HepG2 (cell line): ENCODE data around the gene ASAP2. TPM values are rescaled to one million over a fixed set of nuclear protein-coding genes. Genes with fewer than 3 reads are reported as not detected.

ENCODE experiments used
- ELF3 ChIP-seq: IDR thresholded peaks from 2 replicates; pipeline ENCODE4 v1.6.1; 2016; ENCODE audit warnings: missing genetic modification reagents, missing compliant biosample characterization
- GTF3A ChIP-seq: sonication (generic); formaldehyde crosslinking; conservative IDR thresholded peaks from 2 replicates; pipeline ENCODE4 v1.4.0; 2020; ENCODE audit warnings: mild to moderate bottlenecking, missing genetic modification reagents
- ISL2 ChIP-seq: sonication (generic); formaldehyde crosslinking; IDR thresholded peaks from 2 replicates; pipeline ENCODE4 v1.5.0; 2020; ENCODE audit warnings: missing genetic modification reagents
- NFATC3 ChIP-seq: sonication (generic); formaldehyde crosslinking; IDR thresholded peaks from 2 replicates; pipeline ENCODE4 v1.5.1; 2020; ENCODE audit warnings: mild to moderate bottlenecking, missing genetic modification reagents
- PHF20 ChIP-seq: sonication (generic); formaldehyde crosslinking; IDR thresholded peaks from 2 replicates; pipeline ENCODE4 v1.5.0; 2020; ENCODE audit warnings: mild to moderate bottlenecking, missing genetic modification reagents
- PHF21A ChIP-seq: sonication (generic); formaldehyde crosslinking; IDR thresholded peaks from 2 replicates; pipeline ENCODE4 v1.5.0; 2020; ENCODE audit warnings: mild to moderate bottlenecking, missing genetic modification reagents
- RARA ChIP-seq: IDR thresholded peaks from 2 replicates; pipeline ENCODE4 v1.6.1; 2016; ENCODE audit warnings: missing genetic modification reagents, missing compliant biosample characterization
- RBFOX2 ChIP-seq: fragments of 200-400 bp; formaldehyde crosslinking; IDR thresholded peaks from 2 replicates; pipeline ENCODE4 v1.6.1; 2017; ENCODE audit warnings: low read depth, mild to moderate bottlenecking, low read length
- SP140L ChIP-seq: sonication (generic); formaldehyde crosslinking; IDR thresholded peaks from 2 replicates; pipeline ENCODE4 v1.4.0; 2020; ENCODE audit warnings: missing genetic modification reagents, borderline replicate concordance
- SP2 ChIP-seq: sonication (generic); formaldehyde crosslinking; IDR thresholded peaks from 2 replicates; pipeline ENCODE4 v1.5.1; 2020; ENCODE audit warnings: mild to moderate bottlenecking, missing genetic modification reagents
- U2AF1 ChIP-seq: fragments of 200-400 bp; formaldehyde crosslinking; optimal IDR thresholded peaks from 2 replicates; pipeline ENCODE3; 2017; ENCODE audit warnings: mild to moderate bottlenecking, low read depth, low read length
- UBTF ChIP-seq: sonication (generic); formaldehyde crosslinking; IDR thresholded peaks from 2 replicates; pipeline ENCODE4 v1.4.0; 2020; ENCODE audit warnings: mild to moderate bottlenecking, missing genetic modification reagents
- YY1 ChIP-seq: IDR thresholded peaks from 2 replicates; pipeline ENCODE4 v1.6.1; 2011; ENCODE audit warnings: low read length, low read depth, moderate library complexity, mild to moderate bottlenecking; ENCODE audit not compliant: insufficient read depth, insufficient replicate concordance
- ZBTB21 ChIP-seq: sonication (generic); formaldehyde crosslinking; IDR thresholded peaks from 2 replicates; pipeline ENCODE4 v1.4.0; 2020; ENCODE audit warnings: missing genetic modification reagents
- ZNF761 ChIP-seq: sonication (generic); formaldehyde crosslinking; conservative IDR thresholded peaks from 2 replicates; pipeline ENCODE4 v1.4.0; 2020; ENCODE audit warnings: mild to moderate bottlenecking, missing genetic modification reagents
- ZNF777 ChIP-seq: sonication (generic); formaldehyde crosslinking; IDR thresholded peaks from 2 replicates; pipeline ENCODE4 v1.4.0; 2020; ENCODE audit warnings: missing genetic modification reagents
- polyA plus RNA-seq, 8 experiments: library from polyadenylated mRNA; depleted of rRNA in 3 of 8; stranded (reverse) in 7 of 8; unstranded in 1 of 8; fragments of >200 nt; fragmentation: Illumina TruSeq in 4 of 8; extraction: Trizol in 4 of 8; gene quantifications; 2 replicates each; pipeline versions ENCODE4 v1.2.1 to v1.2.3, GENCODE V29; 2011 to 2016; ENCODE audit warnings: low read depth in 4 of 8, missing spikeins in 1 of 8, mixed read lengths in 1 of 8; ENCODE audit not compliant: insufficient read depth in 1 of 8
- total RNA-seq, 5 experiments: library from RNA; depleted of rRNA; stranded (reverse); fragments of >200 nt; fragmentation: Illumina TruSeq; extraction: Trizol; gene quantifications; 2 replicates each; pipeline ENCODE4 v1.2.3, GENCODE V29; 2016; ENCODE audit warnings: low read depth in 1 of 5
- TF ChIP-seq, protein P1 (sequence below): sonication (generic); formaldehyde crosslinking; IDR thresholded peaks from 2 replicates; pipeline ENCODE4 v1.4.0; 2020; ENCODE audit warnings: missing genetic modification reagents
- TF ChIP-seq, protein P2 (sequence below): IDR thresholded peaks from 2 replicates; pipeline ENCODE4 v1.6.1; 2016; ENCODE audit warnings: mild to moderate bottlenecking, missing biosample characterization, missing genetic modification reagents
- TF ChIP-seq, protein P3 (sequence below): sonication (generic); formaldehyde crosslinking; IDR thresholded peaks from 2 replicates; pipeline ENCODE4 v1.9.0; 2022; ENCODE audit warnings: missing genetic modification reagents, mild to moderate bottlenecking, borderline replicate concordance
- TF ChIP-seq, protein P4 (sequence below): sonication (generic); formaldehyde crosslinking; IDR thresholded peaks from 2 replicates; pipeline ENCODE4 v1.4.0; 2020; ENCODE audit warnings: missing genetic modification reagents

Gene ASAP2
- total and polyA plus RNA-seq, 2 of the 13 experiments (the other 11 are each of a cell fraction or from before 2014, with no cell fraction given) = 7.3 to 22.3 TPM

DNA sequence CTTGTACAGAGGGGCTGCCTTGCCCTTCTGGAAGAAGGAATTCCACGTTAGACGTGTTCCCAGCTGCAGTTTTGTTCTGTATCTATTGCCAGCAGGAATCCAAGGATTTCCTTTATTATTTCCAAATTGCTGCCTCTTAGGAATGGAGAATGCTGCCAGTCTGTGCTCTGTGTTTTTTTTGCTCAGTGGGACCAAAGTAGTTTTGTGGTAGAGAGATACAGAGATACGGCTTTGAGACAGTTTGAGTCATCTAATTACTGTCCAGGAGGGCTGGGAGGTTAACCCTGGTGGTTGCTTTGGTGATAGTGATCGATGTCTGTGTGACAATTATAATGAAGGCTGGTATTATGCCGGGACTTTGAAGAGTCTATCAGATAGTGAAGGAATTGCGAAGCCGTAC is 26.3 kb downstream of the ASAP2 start (continued):
- TF ChIP-seq U2AF1 = no peak
- no peak for TF ChIP-seq ZNF777 (CRISPR knock-in tag)
- 0 out of 2 replicates have a peak, but pooled peaks have one; percentile 42 for TF ChIP-seq ELF3 (CRISPR knock-in tag)
- TF ChIP-seq ISL2 (CRISPR knock-in tag) = no peak
- no peak for TF ChIP-seq SP140L (CRISPR knock-in tag)
- TF ChIP-seq PHF20 (CRISPR knock-in tag) = no peak
- TF ChIP-seq GTF3A = no peak
- TF ChIP-seq, protein P1, sequence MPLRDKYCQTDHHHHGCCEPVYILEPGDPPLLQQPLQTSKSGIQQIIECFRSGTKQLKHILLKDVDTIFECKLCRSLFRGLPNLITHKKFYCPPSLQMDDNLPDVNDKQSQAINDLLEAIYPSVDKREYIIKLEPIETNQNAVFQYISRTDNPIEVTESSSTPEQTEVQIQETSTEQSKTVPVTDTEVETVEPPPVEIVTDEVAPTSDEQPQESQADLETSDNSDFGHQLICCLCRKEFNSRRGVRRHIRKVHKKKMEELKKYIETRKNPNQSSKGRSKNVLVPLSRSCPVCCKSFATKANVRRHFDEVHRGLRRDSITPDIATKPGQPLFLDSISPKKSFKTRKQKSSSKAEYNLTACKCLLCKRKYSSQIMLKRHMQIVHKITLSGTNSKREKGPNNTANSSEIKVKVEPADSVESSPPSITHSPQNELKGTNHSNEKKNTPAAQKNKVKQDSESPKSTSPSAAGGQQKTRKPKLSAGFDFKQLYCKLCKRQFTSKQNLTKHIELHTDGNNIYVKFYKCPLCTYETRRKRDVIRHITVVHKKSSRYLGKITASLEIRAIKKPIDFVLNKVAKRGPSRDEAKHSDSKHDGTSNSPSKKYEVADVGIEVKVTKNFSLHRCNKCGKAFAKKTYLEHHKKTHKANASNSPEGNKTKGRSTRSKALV (CRISPR knock-in tag) = no peak
- TF ChIP-seq RBFOX2 = no peak
- TF ChIP-seq YY1 = no peak
- no peak for TF ChIP-seq UBTF (CRISPR knock-in tag)
- no peak for TF ChIP-seq SP2 (CRISPR knock-in tag)
- TF ChIP-seq, protein P2, sequence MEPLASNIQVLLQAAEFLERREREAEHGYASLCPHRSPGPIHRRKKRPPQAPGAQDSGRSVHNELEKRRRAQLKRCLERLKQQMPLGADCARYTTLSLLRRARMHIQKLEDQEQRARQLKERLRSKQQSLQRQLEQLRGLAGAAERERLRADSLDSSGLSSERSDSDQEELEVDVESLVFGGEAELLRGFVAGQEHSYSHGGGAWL = no peak
- TF ChIP-seq, protein P3, sequence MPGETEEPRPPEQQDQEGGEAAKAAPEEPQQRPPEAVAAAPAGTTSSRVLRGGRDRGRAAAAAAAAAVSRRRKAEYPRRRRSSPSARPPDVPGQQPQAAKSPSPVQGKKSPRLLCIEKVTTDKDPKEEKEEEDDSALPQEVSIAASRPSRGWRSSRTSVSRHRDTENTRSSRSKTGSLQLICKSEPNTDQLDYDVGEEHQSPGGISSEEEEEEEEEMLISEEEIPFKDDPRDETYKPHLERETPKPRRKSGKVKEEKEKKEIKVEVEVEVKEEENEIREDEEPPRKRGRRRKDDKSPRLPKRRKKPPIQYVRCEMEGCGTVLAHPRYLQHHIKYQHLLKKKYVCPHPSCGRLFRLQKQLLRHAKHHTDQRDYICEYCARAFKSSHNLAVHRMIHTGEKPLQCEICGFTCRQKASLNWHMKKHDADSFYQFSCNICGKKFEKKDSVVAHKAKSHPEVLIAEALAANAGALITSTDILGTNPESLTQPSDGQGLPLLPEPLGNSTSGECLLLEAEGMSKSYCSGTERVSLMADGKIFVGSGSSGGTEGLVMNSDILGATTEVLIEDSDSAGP = no peak
- TF ChIP-seq PHF21A (CRISPR knock-in tag) = no peak
- TF ChIP-seq NFATC3 (CRISPR knock-in tag) = no peak
- TF ChIP-seq ZNF761 (CRISPR knock-in tag) = no peak
- no peak for TF ChIP-seq ZBTB21 (CRISPR knock-in tag)
- peak; percentile 57 for TF ChIP-seq RARA
- TF ChIP-seq, protein P4, sequence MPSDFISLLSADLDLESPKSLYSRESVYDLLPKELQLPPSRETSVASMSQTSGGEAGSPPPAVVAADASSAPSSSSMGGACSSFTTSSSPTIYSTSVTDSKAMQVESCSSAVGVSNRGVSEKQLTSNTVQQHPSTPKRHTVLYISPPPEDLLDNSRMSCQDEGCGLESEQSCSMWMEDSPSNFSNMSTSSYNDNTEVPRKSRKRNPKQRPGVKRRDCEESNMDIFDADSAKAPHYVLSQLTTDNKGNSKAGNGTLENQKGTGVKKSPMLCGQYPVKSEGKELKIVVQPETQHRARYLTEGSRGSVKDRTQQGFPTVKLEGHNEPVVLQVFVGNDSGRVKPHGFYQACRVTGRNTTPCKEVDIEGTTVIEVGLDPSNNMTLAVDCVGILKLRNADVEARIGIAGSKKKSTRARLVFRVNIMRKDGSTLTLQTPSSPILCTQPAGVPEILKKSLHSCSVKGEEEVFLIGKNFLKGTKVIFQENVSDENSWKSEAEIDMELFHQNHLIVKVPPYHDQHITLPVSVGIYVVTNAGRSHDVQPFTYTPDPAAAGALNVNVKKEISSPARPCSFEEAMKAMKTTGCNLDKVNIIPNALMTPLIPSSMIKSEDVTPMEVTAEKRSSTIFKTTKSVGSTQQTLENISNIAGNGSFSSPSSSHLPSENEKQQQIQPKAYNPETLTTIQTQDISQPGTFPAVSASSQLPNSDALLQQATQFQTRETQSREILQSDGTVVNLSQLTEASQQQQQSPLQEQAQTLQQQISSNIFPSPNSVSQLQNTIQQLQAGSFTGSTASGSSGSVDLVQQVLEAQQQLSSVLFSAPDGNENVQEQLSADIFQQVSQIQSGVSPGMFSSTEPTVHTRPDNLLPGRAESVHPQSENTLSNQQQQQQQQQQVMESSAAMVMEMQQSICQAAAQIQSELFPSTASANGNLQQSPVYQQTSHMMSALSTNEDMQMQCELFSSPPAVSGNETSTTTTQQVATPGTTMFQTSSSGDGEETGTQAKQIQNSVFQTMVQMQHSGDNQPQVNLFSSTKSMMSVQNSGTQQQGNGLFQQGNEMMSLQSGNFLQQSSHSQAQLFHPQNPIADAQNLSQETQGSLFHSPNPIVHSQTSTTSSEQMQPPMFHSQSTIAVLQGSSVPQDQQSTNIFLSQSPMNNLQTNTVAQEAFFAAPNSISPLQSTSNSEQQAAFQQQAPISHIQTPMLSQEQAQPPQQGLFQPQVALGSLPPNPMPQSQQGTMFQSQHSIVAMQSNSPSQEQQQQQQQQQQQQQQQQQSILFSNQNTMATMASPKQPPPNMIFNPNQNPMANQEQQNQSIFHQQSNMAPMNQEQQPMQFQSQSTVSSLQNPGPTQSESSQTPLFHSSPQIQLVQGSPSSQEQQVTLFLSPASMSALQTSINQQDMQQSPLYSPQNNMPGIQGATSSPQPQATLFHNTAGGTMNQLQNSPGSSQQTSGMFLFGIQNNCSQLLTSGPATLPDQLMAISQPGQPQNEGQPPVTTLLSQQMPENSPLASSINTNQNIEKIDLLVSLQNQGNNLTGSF = no peak
